NCI-H1417 (cell line): ENCODE measurements around the gene BICDL1.

Experiments
- DNase-seq, 3 experiments: peaks; one replicate each; lab custom pipeline; 2025; lab: John Stamatoyannopoulos, UW

Gene BICDL1

GRCh38 chr12:120130011-120130410 is 141.0 kb downstream of the BICDL1 start:
- DNase-seq = no peak

- no peak for DNase-seq
Observed at GRCh38 chr12:120131116-120131515, 142.1 kb downstream of the BICDL1 start.

- DNase-seq = peak in 1 of 3 experiments; percentile 47
Observed at GRCh38 chr12:120132054-120132836, 143.2 kb downstream of the BICDL1 start.

DNA sequence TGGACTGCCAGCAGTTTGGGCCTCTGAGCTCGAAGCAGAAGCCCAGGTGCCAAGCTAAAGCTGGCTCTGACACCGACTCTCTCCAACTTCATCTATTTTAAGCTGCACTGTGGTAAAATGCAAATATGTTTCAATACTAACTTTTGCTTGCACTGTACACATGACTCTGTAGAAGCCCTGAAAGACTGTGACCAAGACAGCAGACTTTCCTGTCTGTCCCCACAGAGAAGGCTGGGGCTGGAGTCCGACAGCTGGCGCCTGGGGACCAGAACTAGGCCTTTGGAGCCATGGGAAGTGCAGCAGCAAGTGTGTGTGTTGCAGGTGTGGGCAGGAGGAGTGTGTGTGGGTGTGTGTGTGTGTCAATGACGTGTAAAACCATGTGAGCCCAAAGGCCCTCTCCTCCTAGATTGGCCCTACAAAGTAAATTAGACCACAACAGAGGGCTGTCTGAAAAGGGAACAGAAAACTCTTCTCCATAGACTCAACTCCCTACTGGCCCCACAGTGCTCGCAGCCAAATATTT is 143.9 kb downstream of the BICDL1 start:
- DNase-seq = no peak

GRCh38 chr12:120134307-120134980 is 145.4 kb downstream of the BICDL1 start:
- DNase-seq = no peak

DNA sequence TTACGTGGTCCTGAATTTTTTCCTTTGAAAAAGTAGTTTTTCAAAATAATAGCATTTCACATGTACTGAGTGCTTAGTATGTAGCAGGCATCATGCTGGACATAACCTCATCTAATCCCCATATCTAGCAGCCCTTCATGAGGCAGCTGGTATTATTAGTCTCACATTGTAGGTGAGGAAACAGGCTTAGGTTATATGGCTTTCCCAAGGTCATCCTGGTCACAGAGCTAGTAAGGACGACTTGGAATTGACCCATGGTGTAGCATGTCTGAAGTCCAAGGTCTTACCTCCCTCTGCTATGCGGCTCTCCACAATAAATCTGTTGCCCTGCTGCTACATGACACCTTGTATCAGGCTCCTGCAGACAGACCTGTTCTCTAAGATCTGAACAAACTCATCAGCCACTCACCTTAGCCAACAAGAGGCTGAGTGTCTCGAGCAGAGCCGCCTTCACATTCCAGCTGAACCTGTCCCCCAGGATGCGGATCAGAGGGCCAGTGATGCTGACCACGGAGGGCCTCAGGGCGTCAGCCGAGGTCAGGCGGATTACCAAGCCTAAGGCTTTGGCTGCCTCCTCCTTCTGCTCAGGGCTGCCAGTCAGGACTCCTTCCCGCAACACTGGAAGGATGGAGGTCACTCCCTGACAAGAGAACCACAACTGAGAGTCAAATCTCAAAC is 147.2 kb downstream of the BICDL1 start:
- DNase-seq = no peak

DNA sequence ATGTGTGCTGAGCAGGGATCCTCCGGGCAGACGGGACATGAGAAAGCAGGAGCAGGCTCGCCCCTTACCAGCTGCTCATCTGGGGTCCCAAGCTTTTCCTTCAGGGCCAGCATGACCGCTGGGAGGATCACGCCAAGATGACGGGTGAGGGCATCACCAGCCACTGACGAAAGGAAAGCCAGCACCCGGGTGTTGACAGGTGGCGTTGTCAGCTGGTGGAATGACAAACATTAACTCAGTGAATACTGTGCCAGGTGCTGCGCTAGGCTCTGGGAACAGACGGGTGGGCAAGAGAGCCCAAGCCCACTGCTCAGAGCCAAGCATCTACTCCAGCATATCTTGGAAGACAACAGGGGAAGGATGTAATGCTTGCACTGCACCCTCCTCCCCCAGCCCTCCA is 148.8 kb downstream of the BICDL1 start:
- DNase-seq = no peak

- DNase-seq = no peak
Observed at GRCh38 chr12:120138366-120138765, 149.3 kb downstream of the BICDL1 start.

- DNase-seq = peak in 1 of 3 experiments; percentile 20
Observed at GRCh38 chr12:120139958-120140357, 150.9 kb downstream of the BICDL1 start.

DNA sequence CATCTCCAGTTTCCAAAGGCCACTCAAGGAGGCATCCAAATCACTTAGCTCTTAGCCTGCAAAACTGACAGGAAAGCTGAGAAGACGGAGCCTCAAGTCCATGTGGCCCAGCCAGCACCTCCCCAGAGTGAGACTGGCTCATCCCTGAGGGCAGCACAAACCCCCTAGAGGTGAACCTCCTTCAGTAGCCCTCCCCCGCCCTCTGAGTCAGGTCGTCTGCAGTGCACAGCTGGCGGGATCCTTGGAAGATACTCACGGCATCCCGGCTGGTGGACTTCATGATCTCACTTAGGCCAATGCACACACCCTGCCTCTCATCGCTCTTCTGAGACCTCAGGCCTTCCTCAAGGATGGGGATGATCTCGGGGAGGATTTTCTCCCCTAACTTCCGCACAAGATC is 151.6 kb downstream of the BICDL1 start:
- no peak for DNase-seq

DNA sequence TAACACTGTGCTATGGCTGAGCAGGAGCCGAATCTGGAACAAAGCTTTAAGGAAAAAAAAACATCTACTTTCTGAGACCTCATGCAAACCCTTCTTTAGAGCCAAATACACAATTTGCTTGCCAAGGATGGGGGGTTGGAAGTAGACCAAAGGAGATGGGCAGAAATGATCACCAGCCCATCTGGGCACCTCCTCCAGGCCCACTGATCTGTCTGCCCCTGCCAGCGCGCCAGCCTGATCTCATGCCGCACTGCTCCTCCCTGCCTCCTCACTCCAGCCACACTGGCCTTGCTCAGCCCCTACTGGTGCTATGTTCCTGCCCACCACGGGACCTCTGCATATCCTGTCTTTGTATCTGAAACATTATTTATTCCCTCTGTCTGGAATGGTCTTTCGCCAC is 152.3 kb downstream of the BICDL1 start:
- no peak for DNase-seq

- DNase-seq = no peak
Observed at GRCh38 chr12:120142231-120142877, 153.3 kb downstream of the BICDL1 start.
